HTERT RPE-1 (cell line): ENCODE measurements around the gene NME4.

ENCODE experiments used
- in situ Hi-C: fragments of 300-500 bp; cut with MboI; formaldehyde crosslinking; loops from 4 replicates; pipeline ENCODE4 v1.14.3; 2020; ENCODE audit warnings: low sequenced_read_pairs

Gene NME4

DNA sequence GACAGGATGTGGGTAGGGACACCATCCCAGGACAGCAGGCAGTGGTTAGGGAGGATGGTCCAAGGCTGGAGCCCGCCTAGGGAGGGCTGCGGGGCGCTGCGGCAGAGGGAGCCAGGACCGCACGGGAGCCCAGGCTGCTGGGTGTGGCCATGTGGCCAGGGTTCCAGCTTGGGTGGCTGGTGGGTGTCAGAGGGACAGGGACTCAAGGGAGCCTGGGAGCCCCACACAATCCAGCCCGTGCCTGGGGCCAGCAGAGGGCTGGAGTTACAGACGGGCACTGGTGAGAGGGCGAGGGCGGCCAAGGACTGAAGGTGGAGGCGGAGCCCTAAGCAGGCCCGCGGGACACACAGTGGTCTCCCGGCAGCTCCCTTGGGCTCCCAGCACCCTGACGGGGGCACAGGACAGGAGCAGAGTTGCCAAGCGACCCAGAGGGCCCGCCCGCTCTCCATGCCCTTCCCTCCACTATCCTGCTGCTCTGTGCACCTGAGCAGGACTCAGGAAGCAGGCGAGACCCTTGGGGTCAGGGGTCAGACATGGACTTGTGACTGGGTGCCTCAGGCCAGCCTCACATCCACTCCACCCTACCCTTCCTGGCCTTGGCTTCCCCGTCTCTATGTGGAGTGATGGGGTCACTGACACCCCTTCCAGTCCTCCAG is 33.8 kb upstream of the NME4 start:
- in situ Hi-C loops = no loop called here

DNA sequence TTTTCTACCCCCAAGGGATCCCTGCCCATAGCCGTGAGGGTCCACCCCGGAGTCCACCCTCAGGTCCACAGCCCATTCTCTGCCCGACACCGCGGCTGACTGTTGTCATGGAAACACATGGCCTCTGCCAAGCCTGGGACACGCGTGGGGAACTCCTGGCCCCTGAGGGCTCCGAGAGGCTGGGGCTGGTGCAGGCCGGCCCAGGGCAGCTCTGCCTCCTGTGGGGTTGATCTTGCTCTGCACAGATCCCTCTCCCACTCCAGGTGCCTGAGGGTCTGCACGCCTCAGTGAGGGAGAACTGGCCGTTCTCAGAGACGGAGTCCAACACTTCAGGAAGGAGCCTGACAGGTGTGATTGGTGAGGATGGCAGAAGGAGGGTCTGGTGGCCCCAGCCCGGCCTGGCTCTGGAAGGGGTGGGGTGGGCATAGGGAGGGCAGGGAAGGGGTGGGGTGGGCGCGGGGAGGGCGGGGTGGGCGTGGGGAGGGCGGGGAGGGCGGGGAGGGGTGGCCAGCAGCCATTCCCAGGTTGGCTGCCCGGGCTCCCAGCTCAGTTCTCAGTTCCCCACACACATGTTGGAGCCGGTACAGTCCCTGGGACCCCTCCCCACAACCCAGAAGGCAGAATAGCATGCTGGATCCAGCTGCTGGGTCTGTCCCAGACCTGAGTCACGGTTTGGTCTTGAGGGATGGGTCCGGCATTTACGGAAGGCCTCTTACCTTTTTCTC is 33.1 kb upstream of the NME4 start:
- in situ Hi-C loops = no loop called here

DNA sequence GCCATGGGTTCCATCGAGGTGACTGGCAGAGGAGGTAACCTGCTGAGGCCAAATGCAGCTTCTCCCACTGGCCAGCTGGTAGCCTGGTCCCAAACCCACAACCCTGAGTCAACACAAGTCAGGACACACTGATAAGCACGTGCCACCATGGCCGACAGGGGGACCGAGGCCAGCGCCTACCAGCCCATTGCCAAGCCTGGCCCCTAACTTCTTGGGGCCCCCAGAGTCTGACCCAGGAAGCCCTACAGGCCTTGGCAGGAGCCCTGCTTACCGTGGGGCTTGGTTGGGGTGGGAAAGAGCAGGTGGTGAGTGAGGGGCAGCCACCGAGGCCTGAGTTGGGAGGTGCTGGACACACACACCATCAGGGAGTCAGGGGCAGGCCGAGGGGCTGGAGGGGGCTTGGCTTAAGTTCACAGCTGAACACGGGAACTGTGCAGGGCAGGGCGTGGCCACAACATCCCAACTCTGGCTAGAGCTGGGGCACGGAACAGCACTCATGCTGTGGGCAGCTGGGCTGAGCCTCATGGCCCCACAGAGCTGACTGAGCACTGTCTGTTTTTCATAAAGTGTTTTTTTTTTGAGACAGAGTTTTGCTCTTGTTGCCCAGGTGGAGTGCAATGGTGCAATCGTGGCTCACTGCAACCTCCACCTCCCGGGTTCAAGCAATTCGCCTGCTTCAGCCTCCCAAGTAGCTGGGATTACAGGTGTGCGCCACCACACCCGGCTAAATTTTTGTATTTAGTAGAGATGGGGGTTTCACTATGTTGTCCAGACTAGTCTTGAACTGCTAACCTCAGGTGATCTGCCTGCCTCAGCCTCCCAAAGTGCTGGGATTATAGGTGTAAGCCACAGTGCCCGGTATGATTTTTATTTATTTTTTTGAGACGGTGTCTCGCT is 32.2 kb upstream of the NME4 start:
- in situ Hi-C loops = no loop called here

DNA sequence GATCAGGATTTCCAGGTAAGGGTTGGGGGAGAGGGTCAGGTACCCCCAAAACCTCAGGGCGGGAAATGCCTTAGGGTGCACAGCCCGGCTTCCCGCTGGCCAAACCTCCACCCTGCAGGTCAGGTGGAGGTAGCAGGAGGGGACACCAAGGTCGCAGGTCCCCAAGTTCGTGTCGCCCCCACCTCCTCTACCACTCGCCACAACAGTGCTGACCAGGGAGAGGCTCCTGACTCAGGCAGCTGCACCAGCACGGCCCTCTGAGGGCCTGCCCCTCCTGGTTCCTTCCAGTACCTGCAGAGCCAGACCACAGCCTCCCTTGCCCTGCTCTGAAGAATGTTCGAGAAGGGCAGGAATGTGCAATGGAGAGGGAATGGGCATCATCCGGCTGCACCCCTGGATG is 30.5 kb upstream of the NME4 start:
- in situ Hi-C loops = no loop called here

DNA sequence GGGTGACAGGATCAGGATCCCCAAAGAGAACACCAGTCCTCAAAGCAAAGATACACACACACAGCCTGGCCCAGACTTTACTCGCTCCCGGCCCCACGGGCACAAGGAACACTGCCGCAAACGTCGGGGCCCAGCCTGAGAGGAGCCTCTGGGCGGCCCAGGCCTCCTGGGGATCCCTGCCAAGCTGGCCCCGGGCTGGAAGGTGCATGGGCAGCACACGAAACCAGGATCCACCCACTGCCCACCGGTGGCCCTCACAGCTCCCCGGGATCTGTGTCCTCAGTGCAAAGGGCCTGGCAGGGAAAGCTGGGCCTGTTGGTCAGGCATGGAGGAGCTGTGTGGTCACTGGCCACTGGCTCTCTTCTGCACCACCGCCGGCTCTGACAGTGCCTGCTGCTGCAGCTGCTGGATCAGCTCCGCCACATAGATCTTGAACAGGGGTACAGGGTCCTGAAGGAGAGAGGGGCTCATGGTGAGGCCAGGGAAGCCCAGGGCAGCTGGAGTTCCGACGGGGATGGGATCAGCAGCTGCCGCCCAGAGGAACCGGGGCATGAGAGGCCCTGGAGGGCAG is 29.6 kb upstream of the NME4 start:
- in situ Hi-C loops = no loop called here

DNA sequence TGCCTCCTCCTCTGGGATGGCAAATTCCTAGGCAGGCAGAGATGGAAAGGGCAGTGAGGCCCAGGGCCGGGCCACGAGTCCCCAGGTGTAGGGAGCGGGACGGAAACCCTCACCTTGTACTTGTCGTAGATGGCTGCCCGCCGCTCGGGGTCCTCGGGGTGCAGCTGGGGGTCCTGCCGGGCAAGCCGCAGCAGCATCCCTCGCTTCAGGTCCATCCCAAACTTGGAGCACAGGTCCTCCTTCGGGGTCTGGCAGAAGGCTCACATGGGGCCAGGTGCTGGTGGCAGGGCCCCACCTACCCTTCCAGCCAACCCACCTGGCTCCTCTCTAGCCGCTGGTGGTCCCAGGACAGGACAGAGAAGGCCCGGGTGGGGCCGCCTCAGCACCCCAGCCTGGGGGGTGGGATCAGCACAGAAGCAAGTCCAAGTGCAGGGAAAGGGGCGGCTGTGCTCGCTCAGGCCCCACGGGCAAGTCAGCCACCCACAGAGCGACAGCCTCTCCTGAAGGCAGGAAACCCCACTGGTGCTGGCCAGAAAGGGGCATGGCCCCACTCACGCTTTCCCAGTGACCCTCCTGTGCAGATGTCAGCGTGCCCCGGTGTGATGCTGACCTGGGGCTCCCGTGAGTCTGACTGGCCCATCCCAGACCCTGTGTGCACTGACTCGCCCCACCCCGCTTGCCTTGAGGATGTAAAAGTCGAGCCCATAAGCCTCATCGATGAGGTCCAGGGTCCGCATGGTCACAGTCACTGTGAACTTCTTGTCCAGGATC is 28.4 kb upstream of the NME4 start:
- in situ Hi-C loops = no loop called here

DNA sequence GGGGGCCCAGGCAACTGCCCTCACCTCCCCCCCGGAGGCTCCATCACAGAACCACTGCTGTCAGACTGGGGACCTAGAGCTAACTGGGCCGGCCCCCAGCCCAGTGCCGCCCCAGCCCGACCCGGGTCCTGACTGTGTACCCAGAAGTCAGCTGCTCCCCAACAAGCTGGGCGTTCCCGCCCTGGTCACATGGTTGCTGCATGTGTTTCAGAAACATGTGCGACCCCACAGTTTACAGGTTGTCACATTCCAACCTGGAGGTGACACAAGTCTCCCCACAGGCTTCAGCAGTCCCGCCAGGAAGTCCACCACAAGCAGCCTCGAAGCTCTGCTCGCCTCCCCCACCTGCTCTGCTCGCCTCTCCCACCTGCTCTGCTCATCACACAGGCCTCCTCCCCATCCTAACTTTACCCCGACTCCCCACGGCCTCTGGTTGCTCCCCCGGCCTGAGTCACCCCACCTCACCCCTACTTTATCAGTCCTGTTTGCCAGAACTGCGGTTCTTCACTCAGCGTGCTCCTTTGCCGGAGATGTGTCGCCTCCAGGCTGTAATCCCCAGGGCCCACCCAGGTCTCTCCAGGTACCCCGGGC is 27.6 kb upstream of the NME4 start:
- in situ Hi-C loops = no loop called here

DNA sequence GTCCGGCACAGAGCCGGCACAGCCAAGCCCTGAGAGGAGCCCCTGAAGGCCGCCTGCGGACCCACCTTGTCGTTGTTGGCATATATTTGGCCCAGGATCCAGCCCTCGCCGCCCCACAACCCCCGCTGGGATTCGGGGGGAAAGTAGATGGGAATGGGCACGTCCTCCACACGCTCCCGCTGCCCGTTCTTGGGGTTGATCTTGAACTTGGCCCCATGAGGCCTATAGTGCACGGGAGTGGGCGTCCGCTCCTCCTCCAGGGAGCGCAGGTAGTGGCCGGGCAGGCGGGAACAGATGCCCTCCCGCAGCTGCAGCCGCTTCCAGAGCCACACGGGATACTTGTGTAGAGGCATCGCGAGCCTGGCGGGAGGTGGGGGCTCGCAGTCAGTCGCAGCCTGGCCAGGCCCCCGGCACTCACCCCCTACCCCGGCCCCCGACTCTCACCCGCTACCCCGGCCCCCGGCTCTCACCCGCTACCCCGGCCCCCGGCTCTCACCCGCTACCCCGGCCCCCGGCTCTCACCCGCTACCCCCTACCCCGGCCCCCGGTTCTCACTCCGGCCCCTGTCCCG is 27.0 kb upstream of the NME4 start:
- in situ Hi-C loops = no loop called here

DNA sequence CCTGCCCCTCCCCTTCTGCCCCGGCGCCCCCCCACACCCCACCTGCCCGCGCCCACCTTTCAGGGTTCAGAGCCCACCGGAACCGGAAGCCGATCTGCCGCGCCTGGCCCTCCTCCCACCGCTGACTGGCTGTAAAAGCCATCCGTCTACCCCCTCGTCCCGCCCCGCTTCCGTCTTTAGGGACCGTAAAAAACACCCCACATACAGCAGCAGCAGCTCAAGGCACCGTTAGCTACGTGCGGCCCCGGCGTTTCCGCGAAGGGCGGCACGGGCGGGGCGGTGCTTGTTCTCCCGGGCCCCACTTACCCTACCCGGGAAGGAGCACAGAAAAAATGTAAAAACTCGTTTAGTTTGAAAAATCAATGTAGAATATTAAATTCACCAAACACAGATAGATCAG is 26.6 kb upstream of the NME4 start, which contains the start of gene MRPL28:
Gene MRPL28 (minus strand): TSS at position 96 of the 400 bp plus-strand sequence. CDS start 320 bp downstream, outside the sequence.
- in situ Hi-C loops = no loop called here

DNA sequence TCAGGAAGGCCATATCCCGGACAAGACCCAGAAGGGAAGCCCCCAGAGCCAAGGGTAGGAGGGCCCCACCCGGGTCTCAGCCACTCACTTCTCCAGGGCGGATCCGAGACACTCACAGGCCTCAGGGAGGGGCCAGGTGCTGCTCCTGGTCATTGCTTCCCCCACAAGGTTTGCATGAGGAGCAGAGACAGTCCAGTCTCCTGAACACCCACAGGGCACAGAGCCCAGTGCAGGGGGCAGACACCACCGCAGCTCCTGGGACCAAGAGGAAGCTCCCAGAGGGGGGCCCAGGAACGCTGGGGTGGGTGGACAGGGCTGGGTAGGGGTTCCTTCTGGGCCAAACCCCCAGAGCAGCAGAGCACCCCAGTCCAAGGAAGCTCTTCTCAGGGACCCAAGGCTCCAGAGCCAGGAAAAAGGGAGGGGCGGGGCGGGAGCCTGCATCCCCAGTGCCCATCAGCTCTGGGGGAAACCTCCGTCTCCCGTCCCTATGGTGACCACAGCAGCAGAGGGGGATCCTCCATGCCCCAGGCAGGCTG is 26.0 kb upstream of the NME4 start:
- in situ Hi-C loops = no loop called here

DNA sequence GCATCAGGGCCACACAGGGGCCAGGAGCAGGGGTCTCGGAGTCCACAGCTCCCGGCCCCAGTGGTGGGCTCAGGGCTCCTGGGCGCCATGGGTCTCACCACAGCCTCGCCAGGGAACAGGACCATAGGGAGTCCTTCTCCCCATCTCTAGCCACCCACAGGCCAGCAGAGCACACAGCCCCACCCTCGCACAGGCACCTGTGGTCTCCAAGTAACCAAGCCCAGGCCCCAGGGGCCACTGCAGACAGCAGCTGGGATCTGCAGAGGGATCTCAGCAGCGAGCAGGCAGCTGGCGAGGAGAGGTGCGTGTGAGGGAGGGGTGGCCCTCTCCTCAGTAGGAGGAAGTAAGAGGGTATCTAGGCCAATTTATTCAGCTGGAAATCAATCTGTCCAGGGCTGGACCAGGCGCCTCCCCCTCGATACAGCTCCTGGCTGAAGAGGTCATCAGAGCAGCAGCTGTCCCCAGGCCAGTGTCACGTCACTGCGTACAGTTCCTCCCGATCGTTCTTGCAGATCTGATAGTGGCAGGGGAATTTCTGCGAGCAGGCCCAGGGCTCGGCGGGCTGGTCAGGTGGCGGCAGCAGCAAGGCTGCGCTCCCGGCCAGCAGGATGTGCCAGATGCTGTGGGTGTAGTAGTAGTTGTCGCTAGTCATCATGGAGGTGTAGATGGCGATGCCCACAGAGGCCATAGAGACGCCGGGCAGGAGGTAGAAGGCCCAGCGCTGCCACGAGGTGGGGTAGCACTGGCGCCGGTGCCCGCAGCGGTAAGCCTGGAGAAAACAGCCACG is 25.3 kb upstream of the NME4 start:
- in situ Hi-C loops = no loop called here

DNA sequence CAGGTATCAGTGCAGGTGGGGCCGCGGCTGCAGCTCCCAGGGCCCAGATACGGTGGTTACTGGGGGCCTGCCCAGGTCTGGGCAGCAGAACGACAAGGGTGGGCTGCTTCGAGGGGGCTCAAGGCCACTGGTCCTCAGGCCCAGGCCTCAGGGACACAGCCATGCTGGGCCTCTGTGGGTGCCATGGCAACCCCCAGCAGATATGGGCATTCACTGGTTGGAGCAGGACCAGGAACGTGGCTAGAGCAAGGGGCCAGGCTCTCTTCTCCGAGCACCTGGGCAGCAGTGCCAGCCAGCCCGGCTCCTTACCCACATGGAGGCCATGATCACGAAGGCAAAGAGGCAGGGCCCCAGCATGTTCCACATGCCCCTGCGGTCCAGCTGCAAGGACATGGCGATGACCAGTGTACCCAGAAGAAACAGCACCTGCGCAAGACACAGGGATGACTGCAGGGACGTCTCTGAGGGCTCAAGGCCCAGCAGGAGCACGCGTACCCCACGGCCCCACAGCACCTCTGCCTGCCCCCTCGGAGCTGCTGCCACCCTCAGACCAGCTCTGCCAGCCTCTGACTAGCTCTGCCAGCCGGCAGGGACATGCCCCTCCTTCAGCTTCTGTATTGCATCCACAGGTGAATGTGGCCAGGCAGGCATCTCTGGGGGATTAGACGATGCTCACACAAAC is 24.6 kb upstream of the NME4 start:
- in situ Hi-C loops = no loop called here

DNA sequence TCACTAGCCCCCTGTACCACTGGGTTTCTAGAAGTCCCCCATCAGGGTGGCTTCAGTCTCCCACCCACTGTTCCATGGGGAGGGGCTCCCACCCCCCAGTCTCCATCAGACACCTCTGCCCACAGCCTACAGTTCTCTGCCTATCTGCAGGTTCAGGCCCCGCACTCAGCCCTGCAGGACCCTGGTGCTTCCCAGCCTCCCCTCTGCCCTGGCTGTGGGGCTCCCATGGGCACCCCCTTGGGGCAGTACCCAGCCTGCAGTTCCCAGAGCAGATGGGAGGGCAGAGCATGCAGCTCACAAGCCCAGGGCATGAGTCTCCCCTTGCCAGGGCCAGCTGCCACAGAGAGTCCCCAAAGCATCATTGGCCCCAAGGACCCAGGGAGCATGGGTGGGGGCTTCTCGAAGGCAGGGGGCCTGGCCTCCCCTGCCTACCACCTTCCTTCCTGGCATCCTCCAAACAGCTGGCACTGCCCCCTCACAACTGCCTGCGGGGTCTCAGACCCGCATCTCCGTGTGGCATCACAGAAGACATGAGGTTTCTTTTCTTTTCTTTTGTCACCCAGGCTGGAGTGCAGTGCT is 23.9 kb upstream of the NME4 start:
- in situ Hi-C loops = no loop called here

DNA sequence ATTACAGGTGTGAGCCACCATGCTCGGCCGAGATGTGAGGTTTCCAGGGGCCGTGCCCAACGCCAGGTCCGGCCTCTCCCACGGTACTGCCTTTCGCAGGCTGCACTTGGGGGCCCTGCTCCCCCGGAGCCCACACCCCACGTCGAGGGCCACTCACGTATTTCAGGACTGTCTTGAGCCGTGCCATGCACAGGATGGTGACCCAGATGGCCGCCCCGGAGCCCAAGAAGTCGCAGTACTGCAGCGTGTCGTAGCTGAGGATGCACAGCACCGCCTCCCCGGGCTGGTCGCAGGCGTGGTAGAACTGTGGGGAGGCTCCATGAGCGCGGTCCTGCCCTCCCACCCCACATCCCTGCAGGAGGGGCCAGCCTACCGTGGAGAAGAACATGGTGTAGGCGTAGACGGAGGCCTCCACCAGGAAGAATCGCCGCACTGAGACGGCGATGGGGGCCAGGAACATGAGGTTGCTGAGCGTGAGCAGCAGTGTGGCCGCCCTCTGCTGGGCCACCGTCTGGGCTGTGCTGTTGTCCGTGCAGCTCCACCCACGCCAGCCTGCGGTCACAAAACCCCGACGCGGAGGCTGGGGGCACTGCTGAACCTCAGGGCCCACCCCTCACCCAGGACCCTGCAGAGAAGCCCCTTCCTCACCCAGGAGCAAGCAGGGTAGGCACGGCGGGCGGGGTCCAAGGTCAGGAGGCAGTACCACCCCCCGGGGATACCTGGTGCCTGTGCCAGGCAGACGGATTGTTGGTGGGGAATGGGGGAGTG is 23.0 kb upstream of the NME4 start:
- in situ Hi-C loops = no loop called here

DNA sequence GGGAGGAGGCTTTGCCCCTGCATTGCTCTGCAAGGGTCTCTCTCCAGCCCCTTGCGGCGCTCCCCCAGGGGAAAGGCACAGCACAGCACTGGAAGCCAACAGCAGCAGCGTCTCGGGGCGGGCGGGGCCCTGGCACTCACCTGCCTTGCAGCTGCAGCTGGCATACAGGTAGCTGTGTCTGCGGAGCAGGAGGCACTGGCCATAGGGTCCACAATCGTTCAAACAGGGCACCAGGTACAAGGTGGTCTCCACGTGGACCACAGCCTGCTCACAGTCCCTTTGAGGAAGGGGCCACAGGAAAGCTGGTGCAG is 22.4 kb upstream of the NME4 start:
- in situ Hi-C loops = no loop called here

DNA sequence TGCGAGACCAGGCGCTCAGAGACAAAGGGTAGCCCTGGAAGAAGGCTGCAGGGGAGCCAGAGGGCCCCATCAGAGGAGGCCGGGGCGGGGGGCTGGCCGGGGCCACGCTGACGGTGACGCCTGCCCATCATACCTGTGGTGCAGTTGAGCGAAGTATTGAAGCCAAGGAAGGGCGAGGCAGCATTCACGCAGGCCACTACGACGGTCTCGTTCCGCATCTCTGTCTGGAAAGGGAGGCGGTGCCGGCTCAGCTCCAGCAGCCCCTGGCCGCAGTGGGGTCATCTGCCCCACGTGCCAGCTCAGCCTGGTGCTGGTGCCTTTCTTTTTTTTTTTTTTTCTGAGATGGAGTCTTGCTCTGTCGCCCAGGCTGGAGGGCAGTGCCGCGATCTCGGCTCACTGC is 21.8 kb upstream of the NME4 start:
- in situ Hi-C loops = no loop called here
